Omental fat pad (tissue), 4 donors: ENCODE data around the gene PHC1. TPM values are rescaled to one million over a fixed set of nuclear protein-coding genes. Genes with fewer than 3 reads are reported as not detected.

Source experiments
- ATAC-seq: fragments of 150-250 bp; one replicate; pipeline ENCODE4 v1.9.1; 2016; ENCODE audit warnings: mild to moderate bottlenecking, moderate library complexity; ENCODE audit not compliant: low FRiP score
- DNase-seq: peaks from one replicate; pipeline ENCODE4 v3.0.0-alpha.2; 2019; ENCODE audit warnings: low spot score
- total RNA-seq, 4 donors: library from RNA; depleted of rRNA; stranded (reverse); fragments of >200 nt; gene quantifications; one replicate each; pipeline ENCODE4 v1.1.0, GENCODE V29; 2016
- TF ChIP-seq, protein P1 (sequence below), 3 donors: fragments of 450-650 bp; IDR thresholded peaks; one replicate each; pipeline ENCODE4 v1.5.1; 2016 to 2017; ENCODE audit warnings: antibody characterized with exemption in 3 of 3, mild to moderate bottlenecking in 3 of 3, moderate library complexity in 2 of 3

The PHC1 gene
- total RNA-seq, 4 donors from 2014 or later: 19.3 to 30.3 (median 25.8) TPM

GRCh38 chr12:8907513-8907912 lies 6.8 kb upstream of the PHC1 start:
- ATAC-seq: no peak

GRCh38 chr12:8909752-8910151 lies 4.6 kb upstream of the PHC1 start:
- ATAC-seq: no peak
- TF ChIP-seq, protein P1, sequence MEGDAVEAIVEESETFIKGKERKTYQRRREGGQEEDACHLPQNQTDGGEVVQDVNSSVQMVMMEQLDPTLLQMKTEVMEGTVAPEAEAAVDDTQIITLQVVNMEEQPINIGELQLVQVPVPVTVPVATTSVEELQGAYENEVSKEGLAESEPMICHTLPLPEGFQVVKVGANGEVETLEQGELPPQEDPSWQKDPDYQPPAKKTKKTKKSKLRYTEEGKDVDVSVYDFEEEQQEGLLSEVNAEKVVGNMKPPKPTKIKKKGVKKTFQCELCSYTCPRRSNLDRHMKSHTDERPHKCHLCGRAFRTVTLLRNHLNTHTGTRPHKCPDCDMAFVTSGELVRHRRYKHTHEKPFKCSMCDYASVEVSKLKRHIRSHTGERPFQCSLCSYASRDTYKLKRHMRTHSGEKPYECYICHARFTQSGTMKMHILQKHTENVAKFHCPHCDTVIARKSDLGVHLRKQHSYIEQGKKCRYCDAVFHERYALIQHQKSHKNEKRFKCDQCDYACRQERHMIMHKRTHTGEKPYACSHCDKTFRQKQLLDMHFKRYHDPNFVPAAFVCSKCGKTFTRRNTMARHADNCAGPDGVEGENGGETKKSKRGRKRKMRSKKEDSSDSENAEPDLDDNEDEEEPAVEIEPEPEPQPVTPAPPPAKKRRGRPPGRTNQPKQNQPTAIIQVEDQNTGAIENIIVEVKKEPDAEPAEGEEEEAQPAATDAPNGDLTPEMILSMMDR (IDR thresholded peaks at IDR 0.05): no peak
- DNase-seq: no peak

More at GRCh38 chr12:8907513-8907912, 6.8 kb upstream of the PHC1 start:
- no peak for DNase-seq
- TF ChIP-seq, protein P1 (IDR thresholded peaks at IDR 0.05): no peak

GRCh38 chr12:8911606-8912268 lies 2.6 kb upstream of the PHC1 start:
- TF ChIP-seq, protein P1 (IDR thresholded peaks at IDR 0.05): no peak
- DNase-seq: no peak

GRCh38 chr12:8912914-8913313 lies 1.4 kb upstream of the PHC1 start:
- DNase-seq: no peak
- ATAC-seq: no peak
- TF ChIP-seq, protein P1 (IDR thresholded peaks at IDR 0.05): no peak

More at GRCh38 chr12:8911606-8912268, 2.6 kb upstream of the PHC1 start:
- ATAC-seq: no peak

- ATAC-seq (no peak), DNase-seq (no peak)
- TF ChIP-seq, protein P1 (IDR thresholded peaks at IDR 0.05): no peak
Measured at GRCh38 chr12:8913702-8914032, 642 bp upstream of the PHC1 start.

- TF ChIP-seq, protein P1 (IDR thresholded peaks at IDR 0.05): no peak
- peak; percentile 27 for DNase-seq
- peak; percentile 93 for ATAC-seq
Measured at GRCh38 chr12:8914716-8915526, 612 bp downstream of the PHC1 start.
